Muscle of arm (tissue), 12 donors: ENCODE data around the gene PLCL1. TPM values are rescaled to one million over a fixed set of nuclear protein-coding genes. Genes with fewer than 3 reads are reported as not detected.
"Not testable (repeated sequence)": the region's sequence is repeated elsewhere in the genome, so short reads cannot be mapped to it uniquely, and the experiment has no call there.

Source experiments
- DNase-seq: peaks from one replicate; pipeline ENCODE4 v3.0.0-alpha.2; 2013
- polyA plus RNA-seq, 12 donors: library from polyadenylated mRNA; unstranded; fragments of 120-200 nt; gene quantifications; one replicate each; pipeline ENCODE4 v1.2.1, GENCODE V29; 2013; ENCODE audit not compliant: insufficient read length in 12 of 12

Gene PLCL1
- polyA plus RNA-seq, 12 donors = 7.8 to 24.6 (median 17.0) TPM; not detected in 1

DNA sequence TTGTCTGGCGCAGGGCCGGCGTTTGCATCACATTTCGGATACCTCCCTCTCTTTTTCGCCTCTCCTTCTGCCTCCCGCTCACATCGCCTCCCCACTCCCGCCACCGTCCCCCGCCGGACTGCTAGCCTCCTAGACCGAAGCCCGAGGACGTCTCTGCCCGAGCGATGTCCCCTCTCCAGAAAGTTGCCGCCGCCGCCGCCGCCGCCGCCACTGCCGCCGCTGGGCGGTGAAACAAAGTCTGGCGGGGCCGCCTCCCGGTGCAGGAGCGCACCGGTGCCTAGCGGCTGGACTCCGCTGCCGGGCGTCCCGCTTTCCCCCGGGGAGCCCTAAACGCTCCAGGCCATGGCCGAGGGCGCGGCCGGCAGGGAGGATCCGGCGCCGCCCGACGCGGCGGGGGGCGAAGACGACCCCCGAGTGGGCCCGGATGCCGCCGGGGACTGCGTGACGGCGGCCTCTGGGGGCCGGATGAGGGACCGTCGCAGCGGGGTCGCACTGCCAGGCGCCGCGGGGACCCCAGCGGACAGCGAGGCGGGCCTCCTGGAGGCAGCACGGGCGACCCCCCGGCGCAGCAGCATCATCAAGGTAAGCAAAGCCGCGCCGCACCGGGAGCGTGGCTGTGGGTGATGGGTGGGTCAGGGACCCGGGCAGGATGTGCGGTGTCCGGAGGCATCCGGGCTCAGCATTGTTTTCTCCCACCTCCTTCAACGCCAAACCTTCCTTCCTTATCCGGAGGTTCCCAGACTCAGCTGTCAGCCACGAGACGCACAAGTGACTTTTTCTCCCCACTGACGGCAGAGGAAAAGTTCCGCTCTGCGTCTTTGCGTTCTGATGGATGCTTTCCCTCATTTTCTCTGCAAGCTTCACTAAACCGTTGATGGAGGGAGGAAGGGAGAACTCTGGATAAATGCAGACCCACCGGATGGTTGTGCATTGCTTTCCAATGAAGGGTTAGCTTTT, 643 bp downstream of the PLCL1 start:
- DNase-seq = peak; percentile 35

DNA sequence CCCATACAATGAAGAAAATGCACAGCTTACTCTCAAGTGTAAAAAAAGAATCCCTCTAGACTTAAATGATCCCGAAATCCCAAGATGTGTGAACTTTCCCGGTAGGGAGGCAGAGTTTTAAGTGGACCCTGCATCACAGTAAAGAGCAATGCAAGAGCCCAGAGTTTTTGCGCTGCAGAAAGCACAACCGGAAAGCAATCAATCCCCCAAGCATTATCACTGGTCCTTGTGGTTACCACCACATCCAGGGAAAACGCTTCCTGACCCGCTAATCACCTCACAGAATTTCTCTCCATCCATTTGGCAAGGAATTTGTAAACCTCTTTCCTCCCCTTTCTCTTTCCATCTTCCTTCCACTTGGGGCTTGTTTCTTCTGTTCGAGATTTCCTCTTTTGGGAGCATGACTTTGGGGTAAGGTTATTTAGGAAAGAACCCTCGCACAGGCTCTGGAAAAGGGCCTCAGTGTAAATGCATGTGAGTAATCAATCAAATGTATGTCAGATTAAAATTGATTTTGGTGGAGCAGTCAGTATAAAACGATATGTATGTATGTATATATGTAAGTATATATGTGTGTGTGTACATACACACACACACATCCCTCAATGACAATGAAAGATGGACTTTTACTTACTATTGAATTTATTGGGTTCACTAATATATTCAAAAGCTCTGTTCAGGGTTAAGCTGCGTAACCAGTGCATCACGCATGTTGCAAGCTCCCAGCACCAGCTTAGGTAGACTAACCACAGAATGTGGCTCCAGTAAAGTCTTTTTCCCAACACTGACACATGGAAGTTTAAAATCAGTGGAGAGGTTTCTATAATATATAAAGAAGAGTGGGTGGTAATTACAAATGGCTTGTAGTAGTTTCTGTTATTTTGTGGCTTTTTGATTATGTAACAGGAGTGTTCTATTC, 1.6 kb downstream of the PLCL1 start:
- DNase-seq = no peak

DNA sequence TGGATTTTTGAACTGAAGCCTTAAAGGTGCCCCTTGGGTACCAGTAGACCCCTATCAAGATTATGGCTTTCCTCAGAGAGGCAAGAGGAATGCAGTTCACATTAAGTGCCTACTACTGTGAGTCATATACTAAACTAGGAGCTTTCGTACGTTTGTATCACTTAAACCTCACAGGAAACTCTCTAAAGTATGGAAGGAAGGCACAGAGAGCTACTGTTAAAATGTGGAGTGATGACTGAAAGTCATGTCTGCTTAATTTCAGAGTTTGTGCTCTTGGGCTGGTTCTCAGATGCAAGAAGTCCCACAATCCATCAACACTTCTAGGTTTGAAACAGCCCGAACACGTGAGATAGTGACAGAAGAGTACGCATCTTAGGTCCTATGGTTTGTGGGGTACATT, 4.7 kb downstream of the PLCL1 start:
- DNase-seq = no peak

DNA sequence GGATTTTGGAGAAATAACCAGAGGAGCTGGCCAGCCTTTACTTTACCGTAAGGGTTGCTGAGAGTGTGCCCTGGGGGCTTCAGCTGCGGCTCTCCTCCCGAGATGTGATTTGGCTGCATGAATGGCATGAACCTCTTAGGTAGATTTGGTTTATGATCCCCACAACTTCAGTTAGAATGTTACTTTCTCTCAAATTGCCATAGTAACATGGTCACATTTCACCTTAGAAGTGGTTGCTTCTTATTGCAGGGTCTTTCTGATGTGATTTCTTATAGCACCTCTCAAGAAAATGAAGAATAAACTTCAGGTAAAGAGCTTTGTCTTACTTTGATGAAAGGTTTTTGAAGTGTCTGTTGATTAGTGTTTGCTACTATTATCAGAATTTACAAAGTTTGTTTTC, 5.6 kb downstream of the PLCL1 start:
- no peak for DNase-seq

DNA sequence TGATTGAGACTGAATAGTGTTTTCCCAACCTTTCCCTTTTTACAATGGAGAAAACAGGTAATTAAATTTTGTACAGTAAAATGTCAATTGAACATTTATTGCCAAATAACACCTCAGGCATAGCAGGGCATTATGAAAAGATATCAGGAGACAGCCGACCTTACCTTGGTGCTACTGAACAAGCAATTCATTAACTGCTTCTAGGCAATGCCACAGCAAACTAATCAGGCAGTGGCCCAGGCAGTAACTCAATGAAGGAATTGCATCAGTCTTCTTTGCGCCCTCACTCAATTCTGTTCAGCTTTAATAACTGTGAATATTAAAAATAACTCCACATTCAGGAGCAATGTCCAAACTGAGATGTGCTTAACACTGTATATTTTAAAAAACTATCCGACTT, 6.1 kb downstream of the PLCL1 start:
- DNase-seq = no peak

DNA sequence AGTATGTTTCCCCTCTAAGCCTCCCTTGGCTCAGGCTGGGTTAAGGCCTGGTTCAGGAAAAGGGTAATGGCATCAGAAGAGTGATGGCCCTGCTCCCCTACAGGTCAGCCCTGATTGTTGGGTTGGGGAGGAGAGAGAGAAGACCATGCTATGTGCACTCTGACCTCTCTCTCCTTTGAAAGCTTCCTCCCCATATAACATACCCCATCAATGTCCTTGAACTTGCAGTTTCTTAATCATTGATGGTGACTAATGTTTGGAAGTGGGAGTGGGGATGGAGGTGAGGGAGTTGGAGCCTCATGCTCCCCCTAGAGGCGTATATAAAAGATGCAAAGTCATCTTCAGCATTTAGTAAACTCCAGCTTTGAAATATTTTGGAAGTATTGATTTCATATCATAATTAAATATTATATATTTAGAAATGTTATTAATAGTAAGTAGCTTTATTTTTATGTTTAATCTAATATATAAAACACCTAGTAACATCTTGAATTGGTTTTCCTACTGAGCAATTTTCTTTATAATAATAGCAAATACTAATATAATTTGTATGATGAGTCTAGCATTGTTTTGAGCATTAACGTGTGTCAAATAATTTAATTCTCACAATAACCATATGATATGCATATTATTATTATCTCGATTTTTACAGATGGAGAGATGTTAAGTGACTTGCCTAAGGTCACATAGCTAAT, 8.8 kb downstream of the PLCL1 start:
- no peak for DNase-seq

DNA sequence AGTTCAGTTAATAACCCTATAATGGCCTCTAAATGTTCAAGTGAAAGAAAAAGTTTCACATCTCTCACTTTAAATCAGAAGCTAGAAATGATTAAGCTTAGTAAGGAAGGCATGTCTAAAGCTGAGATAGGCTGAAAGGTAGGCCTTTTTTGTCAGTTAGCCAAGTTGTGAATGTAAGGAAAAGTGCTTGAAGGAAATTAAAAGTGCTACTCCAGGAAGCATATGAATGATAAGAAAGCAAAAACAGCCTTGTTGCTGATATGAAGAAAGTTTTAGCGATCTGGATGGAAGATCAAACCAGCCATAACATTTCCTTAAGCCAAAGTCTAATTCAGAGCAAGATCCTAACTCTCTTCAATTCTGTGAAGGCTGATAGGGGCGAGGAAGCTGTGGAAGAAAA, 10.1 kb downstream of the PLCL1 start:
- DNase-seq = no peak

DNA sequence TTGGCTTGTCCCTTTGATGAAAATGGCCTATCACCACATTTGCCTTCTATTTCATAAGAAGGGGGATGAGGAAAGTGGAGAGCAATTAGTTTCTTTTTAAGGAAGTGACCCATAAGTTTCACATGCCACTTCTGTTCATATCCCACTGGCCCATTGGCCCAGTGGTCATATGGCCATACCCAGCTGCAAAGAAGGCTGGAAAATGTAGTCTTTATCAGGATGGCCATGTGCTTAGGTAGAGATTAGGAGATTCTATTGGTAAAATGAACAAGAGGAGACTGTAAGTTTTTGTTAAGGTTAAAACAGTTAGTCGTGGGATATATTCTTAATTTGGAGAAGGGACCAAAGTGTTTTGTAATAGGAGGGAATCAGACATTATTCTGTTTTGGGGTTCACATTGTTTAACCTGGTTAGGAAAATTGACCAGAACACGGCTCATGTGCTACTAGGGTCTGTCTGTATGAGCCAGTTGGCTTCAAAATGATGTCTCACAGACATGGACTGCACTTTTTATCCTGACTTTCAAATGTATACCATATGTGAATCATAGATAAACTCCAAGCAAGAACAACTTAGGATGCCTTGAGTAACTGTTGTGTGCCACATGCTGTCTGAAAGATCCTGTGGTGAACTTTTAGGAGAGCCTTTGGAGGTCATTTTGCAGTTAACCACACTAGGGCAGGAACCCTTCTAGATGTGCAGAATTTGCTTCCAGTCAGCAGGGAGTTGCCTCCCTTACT, 17.3 kb downstream of the PLCL1 start:
- DNase-seq = no peak

DNA sequence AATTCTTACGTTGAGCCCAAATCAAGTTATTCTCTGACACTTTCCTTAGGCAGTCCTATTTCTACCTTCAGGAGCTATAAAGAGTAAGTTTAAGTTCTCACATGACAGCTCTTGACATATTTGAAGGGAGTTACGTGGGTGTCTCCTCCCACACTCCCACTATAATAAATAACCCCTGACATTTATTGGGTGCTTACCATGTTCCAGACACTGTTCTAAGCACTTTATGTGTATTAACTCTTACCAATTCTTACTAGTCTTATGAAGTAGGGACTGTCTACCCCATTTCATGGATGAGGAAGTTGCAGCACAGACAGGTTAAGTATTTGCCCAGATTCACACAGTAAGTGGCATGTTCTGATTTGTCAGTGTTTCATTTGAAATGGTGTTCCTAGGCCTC, 17.9 kb downstream of the PLCL1 start:
- DNase-seq = no peak

DNA sequence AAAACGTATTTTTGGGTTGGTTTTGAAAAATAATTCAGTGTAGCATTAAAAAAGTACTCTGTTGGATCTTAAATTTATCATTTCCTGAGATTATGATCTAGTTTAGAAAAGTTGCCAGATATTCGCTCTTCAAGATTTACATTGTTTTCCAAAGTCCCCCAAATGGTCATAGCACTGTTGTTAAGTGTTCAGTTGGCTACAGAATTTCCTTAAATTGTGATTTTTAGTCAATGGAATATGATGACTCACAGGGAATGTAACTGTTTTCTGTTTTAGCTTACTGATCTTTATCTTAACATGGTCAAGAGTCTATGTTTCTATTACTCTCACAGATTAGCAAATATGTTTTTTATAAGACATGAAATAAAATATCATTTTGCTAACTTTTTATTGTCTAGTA, 23.2 kb downstream of the PLCL1 start:
- no peak for DNase-seq

DNA sequence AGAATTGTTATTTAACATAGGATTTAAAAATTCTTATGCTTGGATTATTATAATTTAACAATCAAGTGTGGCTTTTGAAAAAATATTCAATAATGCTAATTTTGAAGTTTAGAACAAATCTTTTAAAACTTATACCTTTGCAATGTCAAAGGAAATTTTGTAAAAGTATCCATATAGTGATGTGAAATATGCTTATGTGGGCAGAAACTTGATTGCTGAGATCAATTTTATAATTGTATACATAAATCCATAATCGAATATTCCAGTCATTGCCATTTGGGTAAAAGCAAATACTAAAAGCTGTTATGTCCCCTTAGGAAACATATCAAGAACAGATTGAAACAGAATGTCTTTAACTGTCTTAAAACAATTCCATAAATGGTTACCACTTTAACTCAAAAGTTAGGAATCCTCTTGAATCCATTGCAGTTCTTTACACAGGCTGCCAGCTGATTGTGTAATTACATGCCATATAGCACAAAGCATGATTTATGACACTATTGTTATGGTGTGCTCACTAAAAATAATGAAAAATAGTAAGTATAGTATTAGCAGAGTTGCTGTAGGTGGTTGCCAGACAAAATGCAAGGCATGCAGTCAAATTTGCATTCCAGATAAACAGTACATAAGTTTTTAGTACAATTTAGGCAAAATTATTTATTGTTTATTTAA, 24.2 kb downstream of the PLCL1 start:
- DNase-seq = no peak

DNA sequence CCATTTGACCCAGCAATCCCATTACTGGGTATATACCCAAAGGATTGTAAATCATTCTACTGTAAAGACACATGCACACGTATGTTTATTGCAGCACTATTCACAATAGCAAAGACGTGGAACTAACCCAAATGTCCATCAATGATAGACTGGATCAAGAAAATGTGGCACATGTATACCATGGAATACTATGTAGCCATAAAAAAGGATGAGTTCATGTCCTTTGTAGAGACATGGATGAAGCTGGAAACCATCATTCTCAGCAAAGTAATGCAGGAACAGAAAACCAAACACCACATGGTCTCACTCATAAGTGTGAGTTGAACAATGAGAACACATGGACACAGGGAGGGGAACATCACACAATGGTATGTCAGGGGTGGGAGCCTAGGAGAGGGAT, 30.4 kb downstream of the PLCL1 start:
- not testable (repeated sequence) for DNase-seq

DNA sequence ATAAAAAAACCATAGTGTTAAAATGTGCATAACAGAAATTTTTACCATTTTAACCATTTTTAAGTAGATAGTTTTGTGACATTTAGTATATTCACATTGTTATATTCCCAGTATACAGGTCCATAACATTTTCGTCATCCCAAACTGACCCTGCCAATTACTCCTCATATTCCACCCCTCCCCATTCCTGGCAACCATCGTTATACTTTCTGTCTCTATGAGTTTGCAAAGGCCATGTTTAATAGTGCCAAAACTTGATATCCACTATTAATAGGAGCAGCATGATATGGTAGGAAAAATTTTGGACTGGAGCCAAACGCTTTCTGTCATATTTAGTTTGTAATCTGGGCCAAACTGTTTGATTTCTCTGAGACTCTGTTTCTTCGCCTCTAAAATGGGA, 30.9 kb downstream of the PLCL1 start:
- DNase-seq = no peak

DNA sequence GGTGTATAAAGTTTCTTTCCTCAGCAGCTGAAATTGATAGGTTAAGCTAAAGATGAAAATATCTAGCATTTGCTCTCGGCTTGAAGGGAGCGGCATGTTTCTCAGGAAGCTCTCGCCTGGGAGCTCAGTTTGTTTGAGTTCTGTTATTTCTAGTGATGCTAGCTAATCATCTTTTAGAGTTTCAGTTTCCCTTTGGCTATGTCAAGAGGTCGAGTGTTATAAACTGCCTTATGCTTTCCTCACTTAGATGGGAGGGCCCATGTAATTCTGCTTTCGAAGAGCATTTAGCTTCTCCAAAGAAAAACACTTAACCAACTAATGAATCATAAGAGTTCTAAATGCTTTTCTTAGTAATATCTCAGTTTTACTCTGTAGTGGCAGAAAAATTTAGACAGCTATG, 33.6 kb downstream of the PLCL1 start:
- DNase-seq = no peak

DNA sequence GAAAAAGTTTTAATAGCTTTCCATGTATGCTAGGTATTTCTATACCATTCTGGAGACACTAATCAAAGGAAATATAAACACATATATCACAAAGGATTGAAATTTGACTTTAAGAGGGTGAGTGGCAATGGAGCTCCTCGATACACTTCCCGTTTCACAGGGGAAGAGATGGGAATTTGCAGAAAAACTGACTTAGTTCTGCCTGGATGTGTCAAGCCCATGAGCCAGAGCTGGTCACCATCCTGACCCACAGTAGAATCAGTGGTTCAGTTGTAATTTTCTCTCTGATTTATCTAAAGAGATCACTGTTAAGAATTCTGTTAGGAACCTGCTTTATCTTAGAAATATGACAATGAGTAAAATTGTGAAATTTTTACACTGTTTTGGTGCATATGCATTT, 34.2 kb downstream of the PLCL1 start:
- DNase-seq = no peak

DNA sequence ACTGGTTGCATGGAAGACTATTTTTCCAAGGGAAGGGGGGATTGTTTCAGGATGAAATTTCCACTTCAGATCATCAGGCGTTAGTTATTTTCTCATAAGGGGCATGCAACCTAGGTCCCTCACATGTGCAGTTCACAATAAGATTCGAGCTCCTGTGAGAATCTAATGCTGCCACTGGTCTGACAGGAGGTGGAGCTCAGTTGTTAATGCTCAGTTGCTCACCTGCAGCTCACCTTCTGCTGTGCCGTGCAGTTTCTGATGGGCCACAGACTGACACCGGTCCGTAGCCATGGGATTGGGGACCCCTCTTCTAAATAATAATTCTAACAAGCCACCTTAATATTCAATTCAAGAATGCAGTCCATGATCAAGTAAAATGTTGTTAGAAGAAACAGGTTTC, 34.9 kb downstream of the PLCL1 start:
- DNase-seq = no peak

DNA sequence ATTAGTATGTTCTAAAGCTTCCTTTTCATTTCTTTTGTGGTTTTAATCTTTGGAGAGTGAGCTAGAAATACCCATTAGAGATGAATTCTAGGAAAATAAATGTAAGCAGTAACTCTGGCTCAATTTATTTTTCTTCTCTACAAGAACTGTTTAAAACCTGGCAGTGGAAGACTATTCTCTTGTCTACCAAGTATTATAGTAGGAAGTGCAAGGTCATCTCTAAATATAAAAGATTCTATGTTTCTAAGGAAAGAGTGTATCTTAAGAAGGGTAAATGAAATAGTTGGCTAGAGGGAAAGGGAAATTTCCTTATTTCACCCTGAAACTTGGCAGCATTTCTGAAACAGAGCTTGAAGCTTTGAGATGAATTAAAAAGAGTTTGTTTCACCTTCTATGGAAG, 35.5 kb downstream of the PLCL1 start:
- no peak for DNase-seq

DNA sequence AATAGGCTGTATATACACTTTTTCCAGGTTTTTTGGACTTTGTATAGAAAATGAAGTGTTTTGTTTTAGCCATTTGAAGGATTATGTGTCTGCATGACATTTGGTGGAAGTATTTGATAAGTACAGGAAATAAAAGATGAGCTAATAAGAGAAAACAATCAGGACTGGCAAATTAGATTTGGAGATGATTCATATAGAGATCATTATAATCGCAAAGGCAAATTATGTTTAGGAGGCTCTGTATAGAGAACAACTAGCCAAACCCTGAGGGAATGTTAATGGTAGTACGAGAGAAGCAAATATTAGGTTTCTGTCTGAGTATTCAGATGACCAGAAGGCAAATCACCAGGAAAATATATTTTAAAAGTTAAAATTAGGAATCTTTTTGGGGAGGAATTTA, 41.7 kb downstream of the PLCL1 start:
- DNase-seq = no peak

DNA sequence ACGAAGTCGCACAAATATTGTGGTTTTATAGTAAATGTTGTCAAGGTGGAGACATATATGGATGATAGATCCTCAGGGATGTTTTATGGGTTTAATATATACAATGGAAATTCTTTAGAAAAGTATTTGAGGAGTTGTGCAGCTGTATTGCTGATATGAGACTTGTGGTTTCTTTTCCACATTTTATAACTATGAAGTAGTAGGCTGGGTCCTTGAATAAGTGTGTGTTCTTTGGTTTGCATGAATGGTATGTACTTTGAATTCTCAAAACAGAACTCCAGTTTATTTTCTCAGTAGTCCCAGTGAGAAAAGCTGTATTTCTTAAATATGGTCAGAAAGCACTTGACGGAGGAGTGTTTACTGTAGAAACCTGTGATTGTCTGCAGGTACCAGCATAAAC, 42.4 kb downstream of the PLCL1 start:
- DNase-seq = no peak

DNA sequence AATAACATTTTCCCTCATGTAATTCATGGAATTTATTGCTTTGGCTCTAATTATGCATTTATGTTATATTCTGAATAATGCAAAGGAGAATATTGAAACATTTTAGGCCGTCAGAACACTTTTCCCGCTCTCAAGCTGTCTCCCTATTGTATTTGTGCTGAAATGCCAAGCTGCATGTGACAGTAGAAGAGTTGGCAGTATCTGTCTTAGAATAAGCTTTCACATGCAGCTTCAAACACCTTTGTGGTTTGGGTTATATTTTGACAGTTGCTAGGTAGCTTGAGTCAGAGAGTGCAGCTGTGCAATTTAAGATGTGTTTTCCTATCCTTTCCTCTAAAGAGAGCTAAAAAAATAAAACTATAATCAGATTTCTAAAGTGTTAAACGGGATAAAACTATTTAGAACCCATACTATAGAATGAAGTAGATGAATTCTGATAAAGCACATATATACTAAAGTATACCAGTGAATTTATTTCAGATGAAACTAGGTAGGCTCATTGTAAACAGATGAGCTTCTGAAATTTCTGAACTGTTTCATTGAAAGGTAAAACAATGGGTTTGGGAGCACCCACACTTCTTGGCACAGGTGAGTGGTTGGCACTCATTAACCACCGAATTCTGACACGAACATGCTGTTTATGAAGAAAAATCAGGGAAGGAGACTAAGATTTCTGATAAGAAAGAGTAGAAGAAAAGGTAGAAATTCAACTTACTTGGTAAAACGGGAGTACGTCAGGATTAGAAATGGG, 43.4 kb downstream of the PLCL1 start:
- no peak for DNase-seq
